Activated T-cell treated with anti-CD3 and anti-CD28 coated beads, Interleukin-2, amount 50 U/mL, for 24 hours (primary cell): ENCODE data around the gene NRBP1.
"Not testable (repeated sequence)": the region's sequence is repeated elsewhere in the genome, so short reads cannot be mapped to it uniquely, and the experiment has no call there.

Source experiments
- DNase-seq: peaks from one replicate; pipeline ENCODE4 v3.0.0-alpha.2; 2020
- H3K27ac Mint-ChIP-seq: 2 replicates; pipeline ENCODE4 v1.8.0; 2020; ENCODE audit warnings: mild to moderate bottlenecking, mixed read lengths
- H3K27me3 Mint-ChIP-seq: 2 replicates; pipeline ENCODE4 v1.8.0; 2020; ENCODE audit warnings: mixed read lengths
- H3K36me3 Mint-ChIP-seq: 2 replicates; pipeline ENCODE4 v1.8.0; 2020; ENCODE audit warnings: low read depth, mixed read lengths
- H3K4me1 Mint-ChIP-seq: 2 replicates; pipeline ENCODE4 v1.8.0; 2020; ENCODE audit warnings: low read depth, mixed read lengths
- H3K4me3 Mint-ChIP-seq: 2 replicates; pipeline ENCODE4 v1.8.0; 2020; ENCODE audit warnings: mild to moderate bottlenecking, moderate library complexity, mixed read lengths
- H3K9me3 Mint-ChIP-seq: 2 replicates; pipeline ENCODE4 v1.8.0; 2020; ENCODE audit warnings: mixed read lengths

NRBP1 gene

DNA sequence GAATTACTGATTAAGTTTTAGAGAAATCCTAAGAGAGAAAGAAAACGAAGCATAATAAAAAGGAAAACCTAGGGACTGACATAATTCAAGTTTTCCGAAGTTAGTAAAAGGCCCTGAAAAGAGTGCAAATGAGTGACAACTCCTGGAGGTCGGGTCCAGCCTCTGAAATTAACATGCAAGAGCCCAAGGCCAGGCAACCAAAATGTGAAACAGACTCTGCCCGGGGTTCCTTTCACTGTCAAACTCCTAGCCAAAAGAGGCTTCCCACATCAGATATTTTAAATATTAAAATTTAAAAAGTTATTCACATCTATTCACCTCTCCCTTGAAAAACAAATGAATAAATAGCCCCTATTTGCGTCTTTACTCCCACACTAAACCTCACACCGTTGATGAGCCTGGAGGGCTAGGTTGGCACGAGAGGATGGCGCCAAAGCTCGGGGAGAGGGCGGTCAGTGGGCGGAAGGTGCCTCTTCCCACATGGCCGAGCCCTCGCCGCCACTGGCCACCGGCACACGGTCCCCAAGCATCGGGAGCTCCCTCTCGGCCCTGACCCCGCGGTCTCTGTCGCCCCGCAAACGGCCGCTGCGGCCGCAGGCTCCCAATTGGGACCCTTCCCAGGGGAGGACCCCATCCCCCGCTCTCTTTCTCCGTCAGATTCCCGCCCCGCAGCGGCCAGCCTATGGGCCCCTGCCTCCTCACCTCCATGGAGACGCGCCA lies 19.7 kb upstream of the NRBP1 start:
- Mint-ChIP-seq H3K36me3 (peaks cover 50% of the 10 kb centered on the region), H3K9me3 (no peaks in the 10 kb centered on the region), H3K27me3 (peaks cover 2% of the 10 kb centered on the region), H3K27ac (peak overlapping the region; percentile 78), H3K4me3 (peak overlapping the region; percentile 87), H3K4me1 (peaks cover 40% of the 10 kb centered on the region)
- DNase-seq: no peak

DNA sequence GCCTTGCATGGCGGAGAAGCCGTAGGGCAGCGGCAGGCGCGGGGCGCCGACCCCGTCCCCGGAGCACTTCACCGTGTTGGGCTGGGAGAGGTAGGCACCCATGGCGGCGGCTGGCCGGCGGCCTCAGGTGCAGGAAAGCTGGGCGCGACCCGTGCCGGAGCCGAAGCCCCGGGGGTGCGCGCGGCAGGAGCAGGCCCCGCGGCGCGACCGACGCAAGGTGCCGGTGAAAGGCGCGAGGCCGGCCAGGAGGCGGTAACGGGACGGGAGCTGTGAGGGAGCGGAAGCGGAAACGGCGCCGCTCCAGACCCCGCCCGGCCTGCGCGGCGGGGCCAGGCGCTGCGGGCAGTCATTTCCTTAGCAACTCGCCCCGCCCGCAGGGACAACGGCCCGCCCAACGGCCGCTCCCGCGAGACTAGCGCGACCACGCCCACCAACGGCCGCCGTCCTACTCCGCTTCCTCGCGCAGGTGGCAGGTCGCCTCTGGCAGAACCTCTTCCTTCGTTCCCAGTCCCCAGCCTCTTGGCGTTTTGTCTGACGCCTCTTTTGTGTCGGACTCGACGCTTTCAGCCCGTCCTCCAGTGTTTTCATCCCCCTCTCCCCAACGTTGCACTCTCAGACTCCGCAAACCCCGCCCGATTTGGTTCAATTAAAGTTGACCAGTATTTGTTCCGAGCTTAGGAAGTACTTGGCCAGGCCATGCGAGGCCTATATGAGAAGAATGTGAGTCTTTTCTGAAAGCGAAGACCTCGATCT lies 18.9 kb upstream of the NRBP1 start, which contains the start of gene PPM1G:
Gene PPM1G, minus strand, starts transcription at position 271 of the 753 bp plus-strand sequence. Its CDS starts 169 bp downstream, at position 102.
- peak within 1 kb of the TSS; percentile 95 for H3K27ac Mint-ChIP-seq
- H3K36me3 Mint-ChIP-seq: peaks cover 43% of the 10 kb centered on the region
- peaks cover 34% of the 10 kb centered on the region for H3K4me1 Mint-ChIP-seq
- H3K4me3 Mint-ChIP-seq: peak within 1 kb of the TSS; percentile 87
- DNase-seq: peak; percentile 99
- H3K9me3 Mint-ChIP-seq: no peaks in the 10 kb centered on the region
- peaks cover 2% of the 10 kb centered on the region for H3K27me3 Mint-ChIP-seq

DNA sequence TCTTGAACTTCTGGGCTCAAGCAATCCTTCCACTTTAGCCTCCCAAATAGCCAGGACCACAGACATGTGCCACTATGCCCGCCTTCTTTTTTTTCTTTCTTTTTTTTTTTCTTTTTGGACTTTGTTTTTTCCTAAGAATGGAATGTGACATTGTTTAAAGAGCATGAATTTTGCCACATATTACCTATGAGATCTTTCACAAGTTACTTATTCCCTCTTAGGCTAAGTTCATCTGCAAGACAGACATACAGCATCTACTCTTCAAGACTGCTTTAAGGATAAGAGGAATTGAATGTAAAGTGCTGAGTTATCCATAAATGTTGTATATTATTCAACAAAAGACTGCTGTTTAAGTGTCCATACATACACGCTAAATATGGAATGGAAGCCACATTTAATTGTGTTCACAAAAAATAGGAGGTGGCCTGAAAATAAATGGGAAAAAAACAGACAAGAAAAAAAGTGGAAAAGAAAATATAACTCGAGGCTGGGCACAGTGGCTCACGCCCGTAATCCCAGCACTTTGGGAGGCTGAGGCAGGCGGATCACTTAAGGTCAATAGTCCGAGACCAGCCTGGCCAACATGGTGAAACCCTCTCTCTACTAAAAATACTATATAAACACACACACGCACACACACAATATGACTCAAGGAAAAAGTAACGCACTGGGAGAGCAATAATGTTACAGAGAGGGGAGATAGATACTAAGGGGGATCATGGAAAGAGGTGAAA lies 15.8 kb upstream of the NRBP1 start:
- peaks cover 2% of the 10 kb centered on the region for H3K27me3 Mint-ChIP-seq
- no peak overlapping the region for H3K4me3 Mint-ChIP-seq
- H3K27ac Mint-ChIP-seq: no peak overlapping the region
- H3K9me3 Mint-ChIP-seq: no peaks in the 10 kb centered on the region
- peaks cover 12% of the 10 kb centered on the region for H3K4me1 Mint-ChIP-seq
- DNase-seq: no peak
- H3K36me3 Mint-ChIP-seq: peaks cover 13% of the 10 kb centered on the region

- no peaks in the 10 kb centered on the region for H3K9me3 Mint-ChIP-seq
- H3K27ac Mint-ChIP-seq: no peak overlapping the region
- H3K27me3 Mint-ChIP-seq: peaks cover 2% of the 10 kb centered on the region
- H3K4me1 Mint-ChIP-seq: no peaks in the 10 kb centered on the region
- H3K4me3 Mint-ChIP-seq: no peak overlapping the region
- DNase-seq: no peak
- H3K36me3 Mint-ChIP-seq: no peaks in the 10 kb centered on the region
Observed at GRCh38 chr2:27416151-27416550, 12.3 kb upstream of the NRBP1 start.

DNA sequence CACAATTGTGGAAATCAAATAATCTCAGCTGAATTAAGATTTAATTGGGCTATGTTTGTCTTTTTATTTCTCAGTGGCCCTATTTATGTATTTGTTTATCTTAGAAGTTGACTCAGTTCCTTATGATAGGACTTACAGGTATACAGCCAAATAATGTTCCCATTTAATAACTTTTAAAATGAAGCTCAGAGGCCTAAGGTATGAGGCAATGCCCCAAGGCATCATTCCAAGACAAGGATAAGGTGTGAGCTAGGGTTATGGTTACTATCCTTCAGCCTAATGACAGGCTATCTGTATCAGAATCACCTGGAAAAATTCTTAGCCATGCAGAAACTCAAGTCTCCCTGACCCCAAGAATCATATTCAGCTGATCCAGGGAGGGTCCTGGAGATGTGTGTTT lies 7.4 kb upstream of the NRBP1 start:
- Mint-ChIP-seq H3K36me3 (no peaks in the 10 kb centered on the region), H3K4me3 (no peak overlapping the region), H3K27ac (no peak overlapping the region), H3K9me3 (no peaks in the 10 kb centered on the region), H3K27me3 (no peaks in the 10 kb centered on the region), H3K4me1 (no peaks in the 10 kb centered on the region)
- no peak for DNase-seq

GRCh38 chr2:27421660-27422250 lies 6.7 kb upstream of the NRBP1 start:
- Mint-ChIP-seq H3K9me3 (no peaks in the 10 kb centered on the region), H3K4me3 (no peak overlapping the region), H3K27ac (no peak overlapping the region), H3K36me3 (no peaks in the 10 kb centered on the region), H3K4me1 (no peaks in the 10 kb centered on the region), H3K27me3 (no peaks in the 10 kb centered on the region)
- DNase-seq: no peak

- peaks cover 5% of the 10 kb centered on the region for H3K4me1 Mint-ChIP-seq
- no peaks in the 10 kb centered on the region for H3K27me3 Mint-ChIP-seq
- no peaks in the 10 kb centered on the region for H3K36me3 Mint-ChIP-seq
- no peak overlapping the region for H3K4me3 Mint-ChIP-seq
- no peak overlapping the region for H3K27ac Mint-ChIP-seq
- no peaks in the 10 kb centered on the region for H3K9me3 Mint-ChIP-seq
- DNase-seq: no peak
Observed at GRCh38 chr2:27422958-27423357, 5.5 kb upstream of the NRBP1 start.

DNA sequence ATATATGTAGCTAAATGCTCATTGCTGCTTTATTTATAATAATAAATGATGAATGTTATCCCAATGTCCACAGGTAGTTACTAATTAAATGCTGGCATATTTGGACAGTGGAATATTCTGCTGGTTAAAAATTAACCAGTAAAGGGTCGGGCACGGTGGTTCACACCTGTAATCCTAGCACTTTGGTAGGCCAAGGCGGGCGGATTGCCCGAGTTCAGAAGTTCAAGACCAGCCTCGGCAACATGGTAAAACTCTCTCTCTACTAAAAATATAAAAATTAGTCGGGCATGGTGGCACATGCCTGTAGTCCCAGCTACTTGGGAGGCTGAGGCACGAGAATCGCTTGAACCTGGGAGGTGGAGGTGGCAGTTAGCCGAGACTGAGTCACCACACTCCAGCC lies 3.4 kb upstream of the NRBP1 start:
- H3K27me3 Mint-ChIP-seq, H3K4me3 Mint-ChIP-seq, H3K9me3 Mint-ChIP-seq, DNase-seq, H3K27ac Mint-ChIP-seq: not testable (repeated sequence)
- peaks cover 13% of the 10 kb centered on the region for H3K36me3 Mint-ChIP-seq
- H3K4me1 Mint-ChIP-seq: peaks cover 11% of the 10 kb centered on the region

GRCh38 chr2:27427863-27428212 lies 593 bp upstream of the NRBP1 start:
- no peak for DNase-seq
- peaks cover 26% of the 10 kb centered on the region for H3K36me3 Mint-ChIP-seq
- no peaks in the 10 kb centered on the region for H3K27me3 Mint-ChIP-seq
- no peaks in the 10 kb centered on the region for H3K9me3 Mint-ChIP-seq
- peak overlapping the region; percentile 98 for H3K27ac Mint-ChIP-seq
- peaks cover 29% of the 10 kb centered on the region for H3K4me1 Mint-ChIP-seq
- peak overlapping the region; percentile 95 for H3K4me3 Mint-ChIP-seq

DNA sequence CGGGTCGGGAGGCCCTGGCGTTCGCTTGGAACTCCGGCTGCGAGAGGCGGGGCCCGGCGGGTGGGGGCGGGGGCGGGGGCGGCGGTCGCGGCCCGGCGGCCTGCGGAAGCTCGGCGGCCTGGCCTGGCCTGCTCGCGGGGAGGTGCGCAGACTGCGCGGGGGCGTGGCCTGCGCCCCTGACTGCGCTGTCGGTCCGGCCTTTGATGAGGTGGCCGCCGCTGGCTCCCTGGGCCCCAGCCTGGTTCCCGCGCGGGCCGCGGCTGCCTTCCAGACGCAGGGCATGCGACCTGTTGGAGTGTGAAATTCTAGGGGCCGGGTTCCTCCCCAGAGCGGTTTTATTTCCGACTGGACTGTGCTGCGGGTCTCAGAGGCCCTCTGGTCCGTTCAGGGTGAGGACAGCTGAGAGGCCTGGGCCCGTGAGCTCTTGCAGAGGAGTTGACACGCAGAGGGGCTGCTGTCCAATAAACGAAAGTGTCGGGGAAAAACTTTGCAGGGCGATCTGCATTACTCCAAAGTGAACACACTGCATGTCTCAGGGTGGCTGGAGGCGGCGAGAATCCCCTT lies 629 bp downstream of the NRBP1 start:
- Mint-ChIP-seq H3K4me1 (peaks cover 35% of the 10 kb centered on the region), H3K36me3 (peaks cover 38% of the 10 kb centered on the region)
- DNase-seq: peak; percentile 82

DNA sequence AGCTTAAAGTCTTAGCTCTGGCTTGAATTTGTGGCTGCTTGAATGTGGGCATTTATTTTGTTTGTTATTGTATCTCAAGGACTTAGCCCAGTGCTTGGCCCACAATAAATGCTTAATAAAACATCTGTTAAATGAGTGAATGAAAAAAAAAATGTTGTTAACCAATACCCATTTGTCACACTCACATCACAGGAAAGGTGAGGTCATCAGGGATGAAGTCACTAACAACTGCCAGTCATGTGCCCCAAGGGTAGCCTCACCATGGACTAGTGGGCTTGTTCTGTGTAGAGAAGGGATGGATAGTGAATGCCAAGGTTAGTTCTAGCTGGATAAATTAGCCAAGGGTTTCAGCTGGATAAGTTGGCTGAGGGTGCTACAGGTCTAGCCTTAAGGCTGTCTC lies 3.0 kb downstream of the NRBP1 start:
- peaks cover 61% of the 10 kb centered on the region for H3K36me3 Mint-ChIP-seq
- DNase-seq: no peak
- peak overlapping the region; percentile 97 for H3K27ac Mint-ChIP-seq
- H3K4me1 Mint-ChIP-seq: peaks cover 35% of the 10 kb centered on the region
- H3K9me3 Mint-ChIP-seq: no peaks in the 10 kb centered on the region
- no peaks in the 10 kb centered on the region for H3K27me3 Mint-ChIP-seq
- H3K4me3 Mint-ChIP-seq: peak overlapping the region; percentile 99

More for the DNA sequence above, 629 bp downstream of the NRBP1 start:
- peak overlapping the region; percentile 99 for H3K4me3 Mint-ChIP-seq
- no peaks in the 10 kb centered on the region for H3K9me3 Mint-ChIP-seq
- H3K27ac Mint-ChIP-seq: peak overlapping the region; percentile 97
- H3K27me3 Mint-ChIP-seq: no peaks in the 10 kb centered on the region

DNA sequence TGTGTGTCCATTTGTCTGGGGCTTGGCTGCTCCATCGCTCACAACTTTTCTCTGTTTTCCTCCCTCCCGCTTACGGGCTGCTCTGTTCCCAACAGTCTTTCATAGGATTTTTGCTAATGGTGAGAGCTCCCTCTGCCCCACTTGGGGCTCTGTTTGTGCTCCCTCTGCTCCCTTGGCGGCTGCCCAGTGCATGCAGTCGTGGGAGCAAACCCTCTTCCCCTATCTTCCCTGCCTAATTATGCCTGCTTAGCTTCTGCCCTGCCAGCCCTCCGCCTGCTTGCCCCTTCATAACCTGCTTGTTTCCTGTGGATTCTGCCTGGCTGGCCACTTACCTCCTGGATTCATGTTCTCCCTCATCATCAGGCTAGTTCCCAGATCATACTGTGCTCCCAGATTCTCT lies 7.2 kb downstream of the NRBP1 start:
- Mint-ChIP-seq H3K4me3 (no peak overlapping the region), H3K27ac (peak overlapping the region; percentile 62), H3K36me3 (peaks cover 87% of the 10 kb centered on the region), H3K9me3 (no peaks in the 10 kb centered on the region), H3K27me3 (no peaks in the 10 kb centered on the region), H3K4me1 (peaks cover 19% of the 10 kb centered on the region)
- DNase-seq: no peak

- H3K4me1 Mint-ChIP-seq: peaks cover 21% of the 10 kb centered on the region
- no peaks in the 10 kb centered on the region for H3K9me3 Mint-ChIP-seq
- H3K4me3 Mint-ChIP-seq: no peak overlapping the region
- H3K27me3 Mint-ChIP-seq: no peaks in the 10 kb centered on the region
- no peak for DNase-seq
- peak overlapping the region; percentile 34 for H3K27ac Mint-ChIP-seq
- peaks cover 77% of the 10 kb centered on the region for H3K36me3 Mint-ChIP-seq
Observed at GRCh38 chr2:27441226-27441926, 12.9 kb downstream of the NRBP1 start.
